Sigmoid colon (tissue), 4 donors: ENCODE results near the gene ABHD17B.

Experiments used
- EP300 ChIP-seq, 4 donors: sonication (generic); formaldehyde crosslinking; IDR thresholded peaks; one replicate each; pipeline ENCODE4 v1.6.1; 2017; ENCODE audit warnings: antibody characterized with exemption in 4 of 4
- TF ChIP-seq, protein P1 (sequence below), 4 experiments: fragments of 450-650 bp in 3 of 4; fragments of 200-600 bp in 1 of 4; IDR thresholded peaks; one replicate each; pipeline ENCODE4 v1.5.1; 2016 to 2019; ENCODE audit warnings: antibody characterized with exemption in 4 of 4, mild to moderate bottlenecking in 3 of 4, moderate library complexity in 2 of 4

DNA sequence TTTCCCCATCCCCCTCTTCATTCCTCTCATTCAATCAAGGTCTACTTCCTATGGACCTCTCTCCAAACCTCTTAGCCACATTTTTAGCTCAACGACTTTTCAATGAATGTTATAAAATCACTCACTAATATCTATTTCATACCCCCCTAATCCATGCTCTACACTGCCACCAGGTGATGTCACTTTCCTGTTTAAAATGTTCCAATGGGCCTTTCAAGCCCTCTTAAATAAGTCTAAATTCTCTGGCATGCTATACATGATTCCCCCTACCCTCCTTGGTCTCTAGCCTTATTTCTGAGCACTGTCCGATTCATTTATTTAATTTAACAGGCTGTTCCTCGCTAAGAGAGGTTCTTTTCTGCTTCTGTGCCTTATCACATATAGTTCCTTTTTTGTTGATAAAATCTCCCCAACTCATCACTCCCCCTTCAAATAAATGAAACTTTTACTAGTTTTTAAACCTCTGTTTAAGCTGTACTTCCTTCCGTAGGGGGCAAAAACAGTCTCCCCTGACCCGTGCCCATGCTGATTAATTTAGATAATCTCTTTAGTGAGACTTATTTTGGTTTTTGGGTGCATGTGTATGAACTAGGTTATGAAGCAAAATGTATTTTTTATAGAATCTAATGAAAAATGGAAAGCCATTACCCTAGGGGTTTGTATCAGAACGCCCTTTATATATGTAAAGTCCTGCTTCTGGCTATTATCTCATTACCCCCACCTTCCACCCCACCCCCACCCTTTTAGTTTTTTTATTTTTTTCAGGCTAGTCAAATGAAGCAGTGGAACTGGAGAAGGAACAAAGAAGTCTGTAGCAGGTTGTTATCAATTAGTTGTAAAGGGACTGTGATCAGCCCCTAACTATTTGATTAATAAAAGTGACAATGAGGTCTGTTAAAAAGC, 9.0 kb downstream of the ABHD17B start:
- TF ChIP-seq, protein P1, sequence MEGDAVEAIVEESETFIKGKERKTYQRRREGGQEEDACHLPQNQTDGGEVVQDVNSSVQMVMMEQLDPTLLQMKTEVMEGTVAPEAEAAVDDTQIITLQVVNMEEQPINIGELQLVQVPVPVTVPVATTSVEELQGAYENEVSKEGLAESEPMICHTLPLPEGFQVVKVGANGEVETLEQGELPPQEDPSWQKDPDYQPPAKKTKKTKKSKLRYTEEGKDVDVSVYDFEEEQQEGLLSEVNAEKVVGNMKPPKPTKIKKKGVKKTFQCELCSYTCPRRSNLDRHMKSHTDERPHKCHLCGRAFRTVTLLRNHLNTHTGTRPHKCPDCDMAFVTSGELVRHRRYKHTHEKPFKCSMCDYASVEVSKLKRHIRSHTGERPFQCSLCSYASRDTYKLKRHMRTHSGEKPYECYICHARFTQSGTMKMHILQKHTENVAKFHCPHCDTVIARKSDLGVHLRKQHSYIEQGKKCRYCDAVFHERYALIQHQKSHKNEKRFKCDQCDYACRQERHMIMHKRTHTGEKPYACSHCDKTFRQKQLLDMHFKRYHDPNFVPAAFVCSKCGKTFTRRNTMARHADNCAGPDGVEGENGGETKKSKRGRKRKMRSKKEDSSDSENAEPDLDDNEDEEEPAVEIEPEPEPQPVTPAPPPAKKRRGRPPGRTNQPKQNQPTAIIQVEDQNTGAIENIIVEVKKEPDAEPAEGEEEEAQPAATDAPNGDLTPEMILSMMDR (IDR thresholded peaks at IDR 0.05): no peak
- no peak for TF ChIP-seq EP300 (IDR thresholded peaks at IDR 0.05)
